Tibial nerve (tissue), 4 donors: ENCODE results near the gene SLC29A3. TPM values are rescaled to one million over a fixed set of nuclear protein-coding genes. Genes with fewer than 3 reads are reported as not detected.

Experiments
- DNase-seq, 2 donors: peaks; one replicate each; pipeline ENCODE4 v3.0.0-alpha.2; 2019; ENCODE audit warnings: low spot score in 2 of 2
- H3K27ac ChIP-seq, 4 donors: fragments of 200-600 bp; sonication (generic) in 3 of 4; one replicate each; pipeline ENCODE4 v1.5.1; 2017 to 2019; ENCODE audit warnings: mild to moderate bottlenecking in 1 of 4
- H3K27me3 ChIP-seq, 2 donors: fragments of 200-600 bp; sonication (generic) in 1 of 2; one replicate each; pipeline versions ENCODE4 v1.5.1 to v1.6.0; 2017 to 2019
- H3K36me3 ChIP-seq, 3 donors: fragments of 200-600 bp; sonication (generic); one replicate each; pipeline ENCODE4 v1.5.1; 2018 to 2019
- H3K4me1 ChIP-seq, 4 donors: fragments of 200-600 bp; sonication (generic) in 3 of 4; one replicate each; pipeline ENCODE4 v1.5.1; 2017 to 2019
- H3K4me3 ChIP-seq, 4 donors: fragments of 200-600 bp; sonication (generic) in 3 of 4; one replicate each; pipeline ENCODE4 v1.5.1; 2017 to 2019; ENCODE audit warnings: mild to moderate bottlenecking in 1 of 4, moderate library complexity in 1 of 4
- H3K9me3 ChIP-seq, 4 donors: fragments of 200-600 bp; sonication (generic) in 3 of 4; one replicate each; pipeline ENCODE4 v1.5.1; 2017 to 2019
- CTCF ChIP-seq, 5 experiments: fragments of 200-600 bp in 3 of 5; fragments of 450-650 bp in 2 of 5; sonication (generic) in 3 of 5; IDR thresholded peaks; one replicate each; pipeline ENCODE4 v1.5.1; 2016 to 2019; ENCODE audit warnings: antibody characterized with exemption in 5 of 5, mild to moderate bottlenecking in 3 of 5, moderate library complexity in 2 of 5
- EP300 ChIP-seq, 2 donors: sonication (generic); formaldehyde crosslinking; IDR thresholded peaks; one replicate each; pipeline ENCODE4 v1.6.1; 2017; ENCODE audit warnings: antibody characterized with exemption in 2 of 2, mild to moderate bottlenecking in 1 of 2
- POLR2A ChIP-seq, 2 donors: fragments of 450-650 bp; IDR thresholded peaks; one replicate each; pipeline ENCODE4 v1.6.1; 2017; ENCODE audit warnings: antibody characterized with exemption in 2 of 2, mild to moderate bottlenecking in 2 of 2, moderate library complexity in 2 of 2
- WGBS, 2 donors: methylation state at CpG; one replicate each; pipeline ENCODE4 v1.1.5; 2018; 5-methylcytosine and 5-hydroxymethylcytosine counted together
- total RNA-seq, 4 donors: library from RNA; depleted of rRNA; stranded (reverse); fragments of >200 nt; gene quantifications; one replicate each; pipeline ENCODE4 v1.1.0, GENCODE V29; 2016

SLC29A3 gene
- total RNA-seq, 4 donors from 2014 or later, result 6.5 to 10.1 (median 7.4) TPM

- 88 to 91% methylated on average over 8 of the region's 8 CpGs for WGBS, 2 donors
- Histone ChIP-seq H3K27ac (no peak overlapping the region), H3K36me3 (no peaks in the 10 kb centered on the region), H3K4me1 (peaks cover 0 to 19% (median 13%) of the 10 kb centered on the region in 4 donors), H3K27me3 (peaks cover 0 to 5% of the 10 kb centered on the region in 2 donors), H3K9me3 (no peaks in the 10 kb centered on the region), H3K4me3 (no peak overlapping the region)
- no peak for TF ChIP-seq CTCF (IDR thresholded peaks at IDR 0.05)
- no peak for TF ChIP-seq POLR2A (IDR thresholded peaks at IDR 0.05)
- TF ChIP-seq EP300 (IDR thresholded peaks at IDR 0.05), result no peak
- DNase-seq, result no peak
Measured at GRCh38 chr10:71393841-71394475, 74.9 kb downstream of the SLC29A3 start.

GRCh38 chr10:71394926-71395562 lies 76.0 kb downstream of the SLC29A3 start:
- H3K4me1 ChIP-seq, result peaks cover 0 to 21% (median 13%) of the 10 kb centered on the region in 4 donors
- no peak overlapping the region for H3K27ac ChIP-seq
- no peak overlapping the region for H3K4me3 ChIP-seq
- H3K9me3 ChIP-seq, result no peaks in the 10 kb centered on the region
- H3K36me3 ChIP-seq, result no peaks in the 10 kb centered on the region
- WGBS, 2 donors, result 92 to 95% methylated on average over 11 of the region's 11 CpGs
- peaks cover 0 to 14% of the 10 kb centered on the region in 2 donors for H3K27me3 ChIP-seq
- DNase-seq, result no peak
- TF ChIP-seq CTCF (IDR thresholded peaks at IDR 0.05) (no peak), EP300 (IDR thresholded peaks at IDR 0.05) (no peak)

GRCh38 chr10:71395621-71396020 lies 76.6 kb downstream of the SLC29A3 start:
- H3K9me3 ChIP-seq, result no peaks in the 10 kb centered on the region
- 92 to 93% methylated on average over 4 of the region's 4 CpGs for WGBS, 2 donors
- H3K27me3 ChIP-seq, result peaks cover 0 to 17% of the 10 kb centered on the region in 2 donors
- no peak overlapping the region for H3K27ac ChIP-seq
- no peak overlapping the region for H3K4me3 ChIP-seq
- H3K4me1 ChIP-seq, result peaks cover 0 to 21% (median 13%) of the 10 kb centered on the region in 4 donors
- H3K36me3 ChIP-seq, result no peaks in the 10 kb centered on the region
- TF ChIP-seq EP300 (IDR thresholded peaks at IDR 0.05), result no peak
- no peak for TF ChIP-seq CTCF (IDR thresholded peaks at IDR 0.05)
- no peak for TF ChIP-seq POLR2A (IDR thresholded peaks at IDR 0.05)
- DNase-seq, result no peak

- DNase-seq, result peak in 1 of 2 donors; percentile 36
- Histone ChIP-seq H3K9me3 (no peaks in the 10 kb centered on the region), H3K27me3 (peaks cover 0 to 23% of the 10 kb centered on the region in 2 donors), H3K27ac (peak overlapping the region in 1 of 4 donors; percentile 70), H3K4me1 (peaks cover 0 to 21% (median 13%) of the 10 kb centered on the region in 4 donors), H3K36me3 (no peaks in the 10 kb centered on the region), H3K4me3 (peak overlapping the region; percentile 36 to 60 (median 54))
- 43 to 71% methylated on average over 8 to 21 of the region's 46 CpGs for WGBS, 2 donors
- peak; percentile 41 to 87 (median 60) for TF ChIP-seq CTCF (IDR thresholded peaks at IDR 0.05)
- no peak for TF ChIP-seq EP300 (IDR thresholded peaks at IDR 0.05)
- no peak for TF ChIP-seq POLR2A (IDR thresholded peaks at IDR 0.05)
Measured at GRCh38 chr10:71396084-71396710, 77.1 kb downstream of the SLC29A3 start.
